GM19193 (cell line): ENCODE measurements around the gene ZNF471.

Experiments
- POLR2A ChIP-seq: IDR thresholded peaks from 4 replicates; pipeline ENCODE4 v1.6.1; 2011; ENCODE audit not compliant: insufficient read depth, insufficient read length; ENCODE audit errors: extremely low read depth

Gene ZNF471

DNA sequence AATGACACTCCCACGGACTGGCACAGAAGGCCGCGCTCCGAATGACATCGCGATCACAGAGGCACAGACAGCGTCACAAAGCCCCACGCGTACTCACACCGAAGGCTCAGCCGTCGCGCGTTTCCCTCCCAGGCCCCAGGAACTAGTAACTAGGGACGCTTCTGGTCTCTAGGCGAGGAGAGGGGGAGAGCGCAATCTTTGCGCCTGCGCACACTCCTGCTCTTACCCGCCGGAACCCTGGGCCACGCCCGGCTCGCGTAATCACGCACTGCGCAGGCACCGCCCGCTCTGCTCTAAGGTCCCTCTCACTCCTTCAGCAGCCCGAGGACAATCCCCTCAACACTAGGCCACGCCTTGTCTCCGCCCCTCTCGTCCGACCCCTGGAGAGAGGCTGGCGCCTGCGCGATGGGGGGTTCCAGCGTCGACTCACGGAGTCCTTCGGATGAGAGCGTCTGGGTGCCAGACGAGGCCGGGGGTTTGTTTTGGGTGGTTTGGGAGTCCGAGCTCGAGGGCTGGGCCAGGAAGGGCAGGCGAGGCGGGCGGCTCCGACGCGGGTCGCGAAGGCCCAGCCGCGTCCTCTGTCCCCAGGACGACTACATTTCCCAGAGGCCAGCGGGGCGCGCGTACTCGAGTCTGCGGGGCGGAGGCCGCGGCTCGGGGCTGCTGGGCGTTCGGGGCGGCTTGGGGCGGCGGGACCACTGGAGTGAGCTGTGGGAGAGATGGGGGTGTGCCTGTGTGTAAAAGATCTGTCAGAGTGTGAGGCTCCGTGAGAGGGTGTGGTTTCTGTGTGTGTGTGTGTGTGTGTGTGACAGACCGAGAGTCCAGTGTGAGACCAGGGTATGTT lies at the start of gene ZNF471:
TSS of gene ZNF471 (plus strand) at position 410 of the 844 bp plus-strand sequence. CDS start 3,717 bp downstream, outside the sequence.
- no peak for TF ChIP-seq POLR2A

DNA sequence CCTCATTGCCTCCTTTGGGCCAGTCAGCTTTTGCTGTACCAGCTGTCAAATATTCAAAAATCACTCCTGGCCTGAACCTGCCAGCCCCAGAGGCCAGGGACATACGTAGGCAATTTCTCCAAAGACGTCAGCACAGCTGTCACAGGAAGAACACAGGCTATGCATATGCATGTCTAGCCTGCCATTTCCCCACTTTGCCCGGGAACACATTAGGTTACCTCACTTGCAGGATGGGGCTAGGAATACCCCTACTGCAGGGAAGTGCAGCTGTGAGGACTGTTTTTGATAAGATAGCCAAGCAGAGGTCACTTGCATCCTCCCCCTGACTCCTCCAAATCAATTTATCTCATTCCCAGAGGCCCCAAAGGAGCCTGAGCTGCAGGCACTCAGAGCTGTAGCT lies 33.3 kb upstream of the ZNF471 start:
- TF ChIP-seq POLR2A: no peak

DNA sequence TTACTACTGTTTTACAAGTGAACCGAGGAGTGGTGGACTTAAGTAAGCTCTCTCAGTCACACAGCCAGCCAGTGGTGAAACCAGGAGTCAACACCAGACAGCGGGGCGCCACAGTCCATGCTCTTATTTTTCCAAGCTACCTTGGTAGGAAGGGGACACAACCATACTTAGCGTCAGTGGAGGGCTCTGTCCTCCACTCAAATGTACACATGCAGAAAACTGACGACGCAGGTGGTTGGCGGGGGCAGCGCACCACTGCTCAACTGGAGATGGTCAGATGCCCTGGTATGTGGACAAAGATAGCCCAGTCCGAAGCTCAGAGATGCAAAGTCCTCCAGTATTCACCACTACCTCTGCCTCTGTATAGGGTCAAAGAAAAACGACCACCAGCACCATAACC lies 31.6 kb upstream of the ZNF471 start:
- no peak for TF ChIP-seq POLR2A

DNA sequence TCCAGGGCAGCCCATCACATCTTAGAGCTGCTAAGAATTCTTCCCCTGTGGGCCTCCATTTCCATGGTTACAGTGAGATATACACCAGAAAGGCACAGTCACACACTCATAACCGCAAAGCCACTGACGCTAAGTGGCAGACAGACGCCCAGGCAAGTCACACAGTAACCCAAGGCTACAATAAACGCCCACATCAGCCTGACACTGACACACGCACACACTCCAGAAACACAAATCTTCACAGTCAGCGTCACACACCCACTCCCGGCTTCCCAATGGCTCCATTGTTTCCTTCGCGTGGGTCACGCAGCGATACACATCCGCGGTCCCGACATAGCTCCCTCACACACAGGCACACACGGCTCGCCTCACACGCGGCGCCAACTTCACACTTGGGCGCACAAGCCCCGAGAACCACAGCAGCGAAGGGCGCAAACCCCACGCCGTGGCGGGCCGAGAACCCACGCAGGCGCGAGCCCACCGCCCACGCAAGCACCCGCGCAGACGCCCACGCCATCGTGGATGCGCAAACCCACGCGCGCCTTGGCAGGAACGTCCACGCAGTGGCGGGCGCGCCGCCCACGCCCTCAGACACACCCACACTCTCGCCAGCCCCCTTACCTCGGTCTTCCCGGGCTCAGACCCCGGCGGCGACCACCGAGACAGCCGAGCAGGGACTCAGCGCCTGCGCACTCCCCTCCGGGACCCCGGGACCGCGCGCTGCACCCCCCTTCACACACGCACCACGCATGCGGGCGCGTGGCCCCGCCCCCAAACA lies 30.8 kb upstream of the ZNF471 start, which contains the start of gene ZNF667:
TSS of gene ZNF667 (minus strand) at position 695 of the 778 bp plus-strand sequence. CDS start 14,975 bp downstream, outside the sequence.
- no peak for TF ChIP-seq POLR2A

DNA sequence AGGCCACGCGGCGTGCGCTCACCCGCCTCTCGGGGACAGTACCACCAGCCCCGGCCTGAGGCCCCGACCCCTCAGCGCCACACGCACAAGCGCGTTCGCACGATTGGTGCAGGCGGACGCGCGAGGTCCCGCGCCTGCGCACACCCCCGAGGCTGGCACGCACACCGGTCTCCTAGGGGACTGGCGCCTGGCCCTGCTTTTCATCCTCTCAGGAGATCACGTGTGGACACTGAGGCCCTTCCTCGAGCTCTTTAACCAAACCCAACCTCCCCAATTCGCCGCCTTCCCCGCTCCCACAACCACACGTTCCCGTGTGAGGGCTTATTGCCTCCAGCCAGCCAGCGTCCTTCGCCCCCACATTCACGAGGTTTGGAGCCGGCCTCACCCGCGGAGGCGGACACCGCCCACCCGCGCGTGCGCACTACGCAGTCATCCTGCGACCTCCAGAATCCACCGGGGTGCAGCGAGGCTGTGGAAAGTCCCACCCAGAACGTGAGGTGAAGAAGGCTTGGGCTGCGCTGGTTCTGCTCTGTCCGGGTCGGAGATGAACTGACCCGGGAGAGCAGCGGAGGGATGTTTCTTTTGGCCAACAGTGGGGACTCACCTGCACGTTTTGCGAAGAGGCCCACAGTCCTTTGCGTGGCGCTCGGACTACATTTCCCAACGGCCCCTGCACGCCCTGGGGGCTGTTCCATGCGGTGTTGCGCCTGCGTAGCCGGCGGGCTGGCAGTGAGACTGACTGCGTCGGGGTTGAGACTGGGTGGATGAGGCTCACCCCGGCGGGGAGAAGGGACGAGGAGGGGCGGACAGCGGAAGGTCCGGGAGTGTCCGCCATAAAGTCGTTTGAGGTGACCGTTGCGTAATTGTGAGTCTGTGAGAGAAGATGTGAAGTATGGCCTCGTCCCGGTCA lies 30.0 kb upstream of the ZNF471 start:
- TF ChIP-seq POLR2A: no peak

DNA sequence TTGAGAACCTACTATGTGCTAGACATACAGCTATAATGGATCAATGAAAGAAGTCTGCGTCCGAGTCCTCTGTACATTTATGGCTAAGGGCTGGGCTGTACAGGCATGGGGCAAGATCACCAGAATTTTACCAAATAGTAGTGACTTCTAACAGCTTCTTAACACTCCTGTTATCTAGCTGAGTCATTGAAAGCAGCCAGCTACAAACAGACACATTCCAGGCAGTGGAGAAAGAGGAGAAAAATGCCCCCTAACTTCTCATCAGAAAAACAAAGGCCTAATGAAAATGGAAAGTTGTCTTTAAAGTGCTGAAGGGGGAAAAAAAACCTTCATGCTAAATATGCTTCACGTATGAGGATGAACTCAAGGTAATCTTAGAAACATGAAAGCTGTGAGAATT lies 16.3 kb upstream of the ZNF471 start:
- TF ChIP-seq POLR2A: no peak

DNA sequence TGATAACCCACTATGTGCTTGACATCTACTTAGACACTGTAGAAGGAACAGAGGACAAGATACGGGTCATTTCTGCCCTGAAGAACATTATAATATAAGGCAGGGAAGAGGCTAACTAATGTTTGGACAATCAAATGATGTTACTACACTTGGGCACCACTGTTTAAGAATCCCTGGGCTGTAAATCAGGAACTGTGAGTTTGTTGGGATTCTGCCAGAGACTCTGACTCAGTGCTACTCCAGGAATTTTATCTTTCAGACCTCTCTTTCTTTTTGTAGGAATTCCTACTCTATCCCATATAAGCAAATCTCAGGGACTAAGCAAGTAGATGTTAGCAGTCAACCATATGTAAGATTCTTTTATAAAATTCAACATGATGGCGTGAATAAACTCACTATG lies 3.1 kb upstream of the ZNF471 start:
- no peak for TF ChIP-seq POLR2A

DNA sequence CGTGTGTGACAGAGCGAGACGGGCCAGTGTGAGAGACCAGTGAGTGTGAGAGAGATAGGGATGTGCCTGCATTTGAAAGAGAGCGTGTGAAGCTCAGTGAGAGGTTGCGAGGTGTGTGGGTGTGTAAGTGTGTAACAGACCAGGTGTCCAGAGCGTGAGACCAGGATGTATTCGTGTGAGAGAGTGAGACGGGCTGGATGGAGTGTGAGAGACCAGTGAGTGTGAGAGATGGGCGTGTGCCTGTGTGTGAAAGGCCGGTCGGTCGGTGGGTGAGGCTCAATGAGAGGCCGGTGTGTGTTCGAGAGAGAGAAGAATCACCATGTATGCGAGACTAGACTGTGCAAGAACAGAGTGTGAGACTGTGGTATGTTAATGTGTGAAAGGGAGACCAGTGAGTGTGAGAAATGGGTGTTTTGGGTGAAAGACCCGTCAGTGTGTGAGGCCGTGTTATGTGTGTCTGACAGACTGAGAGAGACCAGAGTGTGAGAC lies 679 bp downstream of the ZNF471 start:
- no peak for TF ChIP-seq POLR2A

DNA sequence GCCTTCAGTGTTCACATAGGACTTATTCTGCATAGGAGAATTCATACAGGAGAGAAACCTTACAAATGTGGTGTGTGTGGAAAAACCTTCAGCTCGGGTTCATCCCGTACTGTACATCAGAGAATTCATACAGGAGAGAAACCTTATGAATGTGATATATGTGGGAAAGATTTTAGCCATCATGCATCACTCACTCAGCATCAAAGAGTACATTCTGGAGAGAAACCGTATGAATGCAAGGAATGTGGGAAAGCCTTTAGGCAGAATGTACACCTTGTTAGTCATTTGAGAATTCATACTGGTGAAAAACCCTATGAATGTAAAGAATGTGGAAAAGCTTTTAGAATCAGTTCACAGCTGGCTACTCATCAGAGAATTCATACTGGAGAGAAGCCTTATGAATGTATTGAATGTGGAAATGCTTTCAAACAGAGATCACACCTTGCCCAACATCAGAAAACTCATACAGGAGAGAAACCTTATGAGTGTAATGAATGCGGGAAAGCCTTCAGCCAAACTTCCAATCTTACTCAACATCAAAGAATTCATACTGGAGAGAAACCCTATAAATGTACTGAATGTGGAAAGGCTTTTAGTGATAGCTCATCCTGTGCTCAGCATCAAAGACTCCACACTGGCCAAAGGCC lies 17.7 kb downstream of the ZNF471 start:
- TF ChIP-seq POLR2A: no peak

DNA sequence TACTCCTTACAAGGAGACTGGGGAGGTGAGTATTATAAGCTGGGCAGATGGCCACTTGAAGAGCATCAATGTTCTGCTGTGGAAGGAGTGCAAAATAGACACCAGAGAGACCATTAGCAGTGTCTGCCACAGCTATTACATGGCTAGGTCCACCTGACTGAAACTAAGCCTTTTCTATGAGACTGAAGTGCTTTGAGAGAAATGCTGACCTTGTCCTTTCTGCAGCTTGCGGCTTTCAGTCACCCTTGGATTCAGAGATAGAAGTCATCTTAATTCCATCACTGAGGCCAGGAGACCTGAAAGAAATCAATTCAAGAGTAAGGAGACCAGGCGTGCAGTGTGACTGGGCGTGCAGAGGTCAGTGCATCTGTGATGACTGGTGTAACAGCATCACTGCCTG lies 29.8 kb downstream of the ZNF471 start:
- no peak for TF ChIP-seq POLR2A

DNA sequence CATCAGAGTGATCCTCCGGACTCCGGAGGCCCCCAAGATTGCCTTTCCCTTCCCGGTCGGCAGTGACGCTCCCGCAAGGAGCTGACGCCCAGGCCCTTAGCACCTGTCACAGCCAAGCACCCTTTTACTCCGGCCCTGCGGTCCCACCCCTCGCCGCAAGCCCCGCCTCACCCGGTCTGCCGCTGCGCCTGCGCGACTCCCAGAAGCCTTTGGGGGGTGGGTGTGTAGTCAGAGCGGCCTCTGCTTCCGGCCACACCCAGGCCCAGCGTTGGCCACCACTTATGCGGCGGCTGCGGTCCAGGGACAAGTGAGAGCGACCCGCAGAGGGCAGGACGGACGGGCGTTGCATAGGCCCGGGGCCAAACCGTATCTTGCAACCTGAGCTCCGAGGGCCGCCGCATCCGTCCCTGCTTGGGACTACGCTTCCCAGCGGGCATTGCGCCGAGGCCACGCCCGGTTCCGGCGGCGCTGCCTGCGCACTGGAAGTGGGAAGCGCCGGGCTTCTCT lies 30.7 kb downstream of the ZNF471 start:
- no peak for TF ChIP-seq POLR2A

DNA sequence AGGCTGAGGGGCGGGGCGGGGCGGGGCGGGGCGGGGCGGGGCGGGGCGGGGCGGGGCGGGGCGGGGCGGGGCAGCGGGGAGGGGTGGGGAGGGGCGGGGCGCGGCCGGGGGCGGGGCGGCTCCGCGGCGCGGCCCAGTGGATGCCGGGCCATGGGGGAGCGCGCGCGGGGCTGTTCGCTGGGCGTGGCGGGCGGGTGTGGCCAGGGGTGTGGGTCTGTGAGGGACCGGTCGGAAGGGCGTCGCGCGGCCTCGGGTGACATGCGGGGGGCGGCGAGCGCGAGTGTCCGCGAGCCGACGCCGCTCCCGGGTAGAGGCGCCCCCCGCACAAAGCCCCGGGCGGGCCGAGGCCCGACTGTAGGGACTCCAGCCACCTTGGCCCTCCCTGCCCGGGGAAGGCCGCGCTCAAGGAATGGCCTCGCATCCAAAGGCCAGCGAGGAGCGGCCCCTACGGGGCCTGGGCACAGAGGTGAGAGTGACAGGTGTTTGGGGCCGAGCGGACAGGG lies 31.2 kb downstream of the ZNF471 start, which contains the start of gene ZFP28:
TSS of gene ZFP28 (plus strand) at position 188 of the 503 bp plus-strand sequence. CDS start at position 259, 71 bp downstream.
- TF ChIP-seq POLR2A: no peak

DNA sequence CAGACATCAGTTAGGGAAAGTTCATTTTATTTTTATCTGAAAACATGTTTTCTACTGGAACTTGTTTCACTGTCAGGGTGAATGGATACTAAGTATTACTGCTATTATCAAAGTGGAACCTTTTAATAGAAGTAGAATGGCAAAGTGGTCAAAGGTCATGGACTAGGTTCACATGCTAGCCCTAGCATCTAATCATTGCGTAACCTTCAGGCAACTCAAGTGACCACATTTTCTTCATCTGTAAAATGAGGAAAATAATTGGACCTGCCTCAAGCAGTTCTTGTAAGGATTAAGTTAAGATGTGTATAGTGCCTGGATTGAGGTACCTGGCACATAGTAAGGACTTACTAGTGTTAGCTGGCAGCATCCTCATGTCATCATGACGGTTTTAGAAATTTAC lies 36.1 kb downstream of the ZNF471 start:
- TF ChIP-seq POLR2A: no peak
